Right atrium auricular region (tissue), 2 donors: ENCODE results near the gene CDK12. TPM values are rescaled to one million over a fixed set of nuclear protein-coding genes. Genes with fewer than 3 reads are reported as not detected.

Experiments used
- DNase-seq: peaks from one replicate; pipeline ENCODE4 v3.0.0-alpha.2; 2019; ENCODE audit warnings: low spot score
- H3K27ac ChIP-seq, 2 donors: fragments of 200-600 bp; sonication (generic); 1 replicate in 1 of 2; 2 replicates in 1 of 2; pipeline ENCODE4 v1.5.1; 2016 to 2019
- H3K27me3 ChIP-seq, 2 donors: fragments of 200-600 bp; sonication (generic); one replicate each; pipeline versions ENCODE4 v1.5.1 to v1.6.0; 2017 to 2019
- H3K36me3 ChIP-seq: fragments of 200-600 bp; sonication (generic); one replicate; pipeline ENCODE4 v1.5.1; 2016
- H3K4me1 ChIP-seq, 2 donors: fragments of 200-600 bp; sonication (generic); one replicate each; pipeline versions ENCODE4 v1.5.1 to v1.6.0; 2017 to 2019
- H3K4me3 ChIP-seq, 2 donors: fragments of 200-600 bp; sonication (generic); 1 replicate in 1 of 2; 2 replicates in 1 of 2; pipeline ENCODE4 v1.5.1; 2017 to 2019; ENCODE audit warnings: mild to moderate bottlenecking in 1 of 2, moderate library complexity in 1 of 2
- H3K9me3 ChIP-seq, 2 donors: fragments of 200-600 bp; sonication (generic); one replicate each; pipeline ENCODE4 v1.5.1; 2019
- CTCF ChIP-seq, 2 donors: fragments of 200-600 bp; sonication (generic); IDR thresholded peaks; one replicate each; pipeline ENCODE4 v1.5.1; 2019; ENCODE audit warnings: antibody characterized with exemption in 2 of 2
- total RNA-seq, 2 donors: library from RNA; depleted of rRNA; stranded (reverse); fragments of >200 nt; gene quantifications; one replicate each; pipeline ENCODE4 v1.1.0, GENCODE V29; 2016

Gene CDK12
- total RNA-seq, 2 donors from 2014 or later: 15.9 to 18.9 TPM

DNA sequence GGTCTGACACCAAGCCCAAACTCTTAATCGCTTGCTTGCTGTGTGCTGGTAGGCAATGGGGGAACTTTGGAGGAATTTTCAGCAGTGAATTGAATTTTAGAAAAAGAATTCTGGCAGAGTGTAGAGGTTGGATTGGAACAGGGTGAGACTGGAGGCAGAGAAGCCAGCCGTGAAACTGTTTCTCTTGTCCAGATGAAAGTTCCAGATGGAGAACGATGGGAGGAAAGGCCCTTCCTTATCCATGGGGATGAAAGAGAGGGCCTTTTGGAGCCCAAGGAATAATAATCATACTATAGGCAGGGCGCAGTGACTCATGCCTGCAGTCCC, 120.4 kb downstream of the CDK12 start:
- Histone ChIP-seq H3K27me3 (no peaks in the 10 kb centered on the region), H3K4me3 (no peak overlapping the region), H3K27ac (no peak overlapping the region), H3K9me3 (no peaks in the 10 kb centered on the region), H3K36me3 (no peaks in the 10 kb centered on the region), H3K4me1 (no peaks in the 10 kb centered on the region)
- no peak for DNase-seq
- no peak for TF ChIP-seq CTCF (IDR thresholded peaks at IDR 0.05)

DNA sequence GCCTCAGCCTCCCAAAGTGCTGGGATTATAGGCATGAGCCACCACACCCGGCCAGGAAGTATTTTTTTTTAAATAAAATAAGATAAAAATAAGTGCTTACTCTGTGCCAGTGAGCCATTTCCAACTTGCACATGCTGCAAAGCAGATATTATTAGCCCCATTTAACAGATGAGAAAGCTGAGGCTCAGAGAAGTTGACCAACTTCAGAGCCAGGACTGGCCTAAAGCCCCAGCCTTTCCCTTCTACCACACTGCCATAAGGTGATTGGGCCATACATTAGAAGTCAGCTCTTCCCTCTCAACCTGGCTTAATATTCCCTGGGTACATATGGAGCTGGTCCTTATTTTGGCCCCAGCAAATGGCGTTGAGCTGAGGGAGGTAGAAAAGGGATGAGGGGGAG, 121.4 kb downstream of the CDK12 start:
- no peak overlapping the region for H3K27ac ChIP-seq
- no peak overlapping the region for H3K4me3 ChIP-seq
- no peak for TF ChIP-seq CTCF (IDR thresholded peaks at IDR 0.05)
- no peaks in the 10 kb centered on the region for H3K4me1 ChIP-seq
- H3K36me3 ChIP-seq: no peaks in the 10 kb centered on the region
- H3K27me3 ChIP-seq: no peaks in the 10 kb centered on the region
- no peaks in the 10 kb centered on the region for H3K9me3 ChIP-seq
- DNase-seq: no peak

Other genes starting within 250 kb of the CDK12 start
- gene STAC2, start 235.5 kb upstream of the CDK12 start, total RNA-seq: 1 to 10 TPM in 1 of 2 donors, under 1 TPM in 1; 0.82 to 2.3 TPM
- 1 to 10 TPM; 7.6 to 7.7 TPM for gene FBXL20, start 59.9 kb upstream of the CDK12 start, total RNA-seq
- gene MED1, start 10.2 kb upstream of the CDK12 start, total RNA-seq: 10 to 100 TPM; 15.9 to 19.0 TPM
- not detected for gene NEUROD2, start 146.4 kb downstream of the CDK12 start, total RNA-seq
- 1 to 10 TPM in 1 of 2 donors, not detected in 1; 6.7 TPM for gene PPP1R1B, start 165.5 kb downstream of the CDK12 start, total RNA-seq
- gene STARD3, start 175.7 kb downstream of the CDK12 start, total RNA-seq: 10 to 100 TPM; 18.5 to 22.2 TPM
- 1,000 to 10,000 TPM; 3,380 to 5,284 TPM for gene TCAP, start 203.9 kb downstream of the CDK12 start, total RNA-seq
- 10 to 100 TPM; 14.9 to 26.2 TPM for gene PNMT, start 207.0 kb downstream of the CDK12 start, total RNA-seq
- gene PGAP3, start 226.6 kb downstream of the CDK12 start, total RNA-seq: 10 to 100 TPM; 14.0 to 21.6 TPM
- gene ERBB2, start 238.6 kb downstream of the CDK12 start, total RNA-seq: 10 to 100 TPM; 73.5 to 85.5 TPM